Stimulated activated naive B cell treated with anti-CD40 and anti-IgM and Interleukin-4, amounts not matched to agents 10 μg/mL and 1 μg/mL and 100 μg/mL, for 72 hours (primary cell): Measurements from ENCODE around the gene FGF7.

Experiments
- ATAC-seq, 2 donors: fragments of 150-1000 bp; cut with Tn5 transposase; replicated peaks; 2 replicates each; pipeline ENCODE4 v1.10.0; 2021; ENCODE audit warnings: moderate library complexity in 1 of 2
- DNase-seq: peaks from one replicate; pipeline ENCODE4 v3.0.0; 2021
- H3K27ac Mint-ChIP-seq: one replicate; pipeline ENCODE4 v1.8.0; 2022; ENCODE audit warnings: mild to moderate bottlenecking, mixed read lengths
- H3K27me3 Mint-ChIP-seq, 2 donors: one replicate each; pipeline ENCODE4 v1.8.0; 2022; ENCODE audit warnings: mixed read lengths in 2 of 2
- H3K36me3 Mint-ChIP-seq, 2 donors: one replicate each; pipeline ENCODE4 v1.8.0; 2022; ENCODE audit warnings: mixed read lengths in 2 of 2, mild to moderate bottlenecking in 1 of 2
- H3K4me1 Mint-ChIP-seq, 2 donors: one replicate each; pipeline ENCODE4 v1.8.0; 2022; ENCODE audit warnings: mixed read lengths in 2 of 2, mild to moderate bottlenecking in 1 of 2
- H3K4me3 Mint-ChIP-seq, 2 donors: one replicate each; pipeline ENCODE4 v1.8.0; 2022; ENCODE audit warnings: mild to moderate bottlenecking in 2 of 2, mixed read lengths in 2 of 2, moderate library complexity in 1 of 2
- H3K9me3 Mint-ChIP-seq, 2 donors: one replicate each; pipeline ENCODE4 v1.8.0; 2022; ENCODE audit warnings: mixed read lengths in 2 of 2, mild to moderate bottlenecking in 1 of 2

FGF7 gene

DNA sequence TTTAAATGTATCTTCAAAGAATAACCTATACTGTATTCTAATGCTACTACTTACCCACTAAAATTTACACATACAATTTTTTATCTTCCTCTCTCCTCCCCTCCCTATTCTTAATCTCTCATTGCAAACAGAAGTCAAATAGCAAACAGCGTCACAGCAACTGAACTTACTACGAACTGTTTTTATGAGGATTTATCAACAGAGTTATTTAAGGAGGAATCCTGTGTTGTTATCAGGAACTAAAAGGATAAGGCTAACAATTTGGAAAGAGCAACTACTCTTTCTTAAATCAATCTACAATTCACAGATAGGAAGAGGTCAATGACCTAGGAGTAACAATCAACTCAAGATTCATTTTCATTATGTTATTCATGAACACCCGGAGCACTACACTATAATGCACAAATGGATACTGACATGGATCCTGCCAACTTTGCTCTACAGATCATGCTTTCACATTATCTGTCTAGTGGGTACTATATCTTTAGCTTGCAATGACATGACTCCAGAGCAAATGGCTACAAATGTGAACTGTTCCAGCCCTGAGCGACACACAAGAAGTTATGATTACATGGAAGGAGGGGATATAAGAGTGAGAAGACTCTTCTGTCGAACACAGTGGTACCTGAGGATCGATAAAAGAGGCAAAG lies 984 bp downstream of the FGF7 start:
- Mint-ChIP-seq H3K27me3 (no peaks in the 10 kb centered on the region), H3K27ac (no peak overlapping the region), H3K4me3 (no peak overlapping the region), H3K4me1 (peaks cover 3 to 7% of the 10 kb centered on the region in 2 donors), H3K36me3 (no peaks in the 10 kb centered on the region), H3K9me3 (no peaks in the 10 kb centered on the region)
- DNase-seq, result no peak
- ATAC-seq, result no peak

DNA sequence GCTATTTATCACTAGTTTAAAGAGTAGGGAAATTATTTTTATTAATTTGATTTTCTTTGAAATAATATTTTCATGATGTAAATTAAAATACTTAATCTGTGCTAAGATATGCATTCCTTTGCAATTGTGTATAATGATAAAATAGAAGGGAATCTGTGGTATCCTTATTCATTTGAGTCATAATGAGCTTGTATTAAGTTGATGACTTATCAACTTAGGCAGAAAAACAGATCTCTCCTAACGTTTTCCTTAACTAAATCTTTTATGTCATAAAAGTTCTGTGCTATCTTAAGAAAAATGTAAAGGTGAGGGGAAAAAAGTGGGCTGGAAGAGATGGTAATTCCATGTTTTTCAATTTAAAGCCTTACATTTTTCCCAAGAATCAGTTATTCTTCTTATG lies 1.9 kb downstream of the FGF7 start:
- ATAC-seq, result no peak
- Mint-ChIP-seq H3K4me1 (peaks cover 3 to 7% of the 10 kb centered on the region in 2 donors), H3K27me3 (no peaks in the 10 kb centered on the region), H3K36me3 (no peaks in the 10 kb centered on the region), H3K9me3 (no peaks in the 10 kb centered on the region), H3K27ac (no peak overlapping the region), H3K4me3 (no peak overlapping the region)
- DNase-seq, result no peak

- no peak for ATAC-seq
- Mint-ChIP-seq H3K27me3 (no peaks in the 10 kb centered on the region), H3K9me3 (no peaks in the 10 kb centered on the region), H3K36me3 (no peaks in the 10 kb centered on the region), H3K4me3 (no peak overlapping the region), H3K4me1 (no peaks in the 10 kb centered on the region), H3K27ac (no peak overlapping the region)
- no peak for DNase-seq
These were observed 4.3 kb downstream of the FGF7 start for GRCh38 chr15:49427372-49427771.

DNA sequence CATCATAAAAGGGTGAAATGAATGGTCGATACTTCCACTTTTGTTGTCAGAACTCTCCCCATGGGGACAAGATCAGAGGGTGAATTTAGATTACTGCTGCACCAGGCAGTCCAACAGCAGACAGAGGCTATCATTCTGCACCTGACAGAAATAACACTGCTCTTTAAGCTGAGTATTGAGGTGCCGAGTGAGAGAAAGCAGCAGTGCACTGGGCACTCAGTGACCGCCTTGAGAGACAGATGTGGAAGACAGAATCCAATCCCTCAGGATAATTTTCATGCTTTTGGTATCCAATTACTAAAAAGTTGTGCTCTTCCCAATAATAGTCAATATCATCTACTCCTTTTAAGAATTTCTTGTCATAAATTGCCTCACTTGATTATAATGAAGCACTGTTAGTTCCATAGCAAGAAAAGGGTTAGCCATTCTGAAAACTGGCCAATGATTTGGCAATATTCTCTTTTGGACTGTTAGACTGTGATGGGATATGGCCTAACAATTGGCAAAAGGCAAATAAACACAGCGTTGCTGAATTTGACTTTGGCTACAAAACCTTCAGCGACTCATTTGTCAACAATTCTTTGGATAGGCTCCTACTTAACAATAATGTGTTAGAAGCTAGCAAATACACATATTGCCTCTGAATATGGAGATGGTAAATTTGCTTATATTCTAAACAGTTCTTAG lies 5.5 kb downstream of the FGF7 start:
- Mint-ChIP-seq H3K27me3 (no peaks in the 10 kb centered on the region), H3K4me1 (no peaks in the 10 kb centered on the region), H3K4me3 (no peak overlapping the region), H3K27ac (no peak overlapping the region), H3K9me3 (no peaks in the 10 kb centered on the region), H3K36me3 (no peaks in the 10 kb centered on the region)
- DNase-seq (no peak), ATAC-seq (no peak)

DNA sequence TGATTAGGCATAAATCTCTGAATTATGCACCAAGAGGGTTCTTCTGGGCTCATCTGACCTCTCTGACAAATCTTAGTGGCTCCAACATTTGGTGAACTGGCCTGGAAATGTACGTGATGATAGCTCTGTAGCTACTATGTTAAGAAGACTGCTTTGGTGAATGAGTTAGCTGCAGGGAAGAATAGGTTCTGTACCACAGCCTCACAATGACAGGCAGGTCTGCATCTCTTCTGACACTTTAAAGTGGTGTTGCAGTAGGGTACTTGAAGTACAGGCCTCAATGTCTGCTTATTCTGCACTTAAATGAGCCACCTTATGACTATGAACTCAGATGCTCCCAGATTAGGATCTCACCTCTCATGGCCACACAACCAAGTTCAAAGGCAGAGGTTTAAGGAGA lies 7.0 kb downstream of the FGF7 start:
- no peaks in the 10 kb centered on the region for H3K9me3 Mint-ChIP-seq
- H3K27me3 Mint-ChIP-seq, result no peaks in the 10 kb centered on the region
- DNase-seq (no peak), ATAC-seq (no peak)
- H3K4me1 Mint-ChIP-seq, result no peaks in the 10 kb centered on the region
- no peak overlapping the region for H3K27ac Mint-ChIP-seq
- H3K4me3 Mint-ChIP-seq, result no peak overlapping the region
- H3K36me3 Mint-ChIP-seq, result no peaks in the 10 kb centered on the region

- H3K27ac Mint-ChIP-seq, result no peak overlapping the region
- peaks cover 11% of the 10 kb centered on the region in 2 donors for H3K4me1 Mint-ChIP-seq
- no peaks in the 10 kb centered on the region for H3K36me3 Mint-ChIP-seq
- no peak overlapping the region for H3K4me3 Mint-ChIP-seq
- no peaks in the 10 kb centered on the region for H3K9me3 Mint-ChIP-seq
- no peaks in the 10 kb centered on the region for H3K27me3 Mint-ChIP-seq
- DNase-seq (no peak), ATAC-seq (no peak)
These were observed 12.1 kb downstream of the FGF7 start for GRCh38 chr15:49435174-49435573.

DNA sequence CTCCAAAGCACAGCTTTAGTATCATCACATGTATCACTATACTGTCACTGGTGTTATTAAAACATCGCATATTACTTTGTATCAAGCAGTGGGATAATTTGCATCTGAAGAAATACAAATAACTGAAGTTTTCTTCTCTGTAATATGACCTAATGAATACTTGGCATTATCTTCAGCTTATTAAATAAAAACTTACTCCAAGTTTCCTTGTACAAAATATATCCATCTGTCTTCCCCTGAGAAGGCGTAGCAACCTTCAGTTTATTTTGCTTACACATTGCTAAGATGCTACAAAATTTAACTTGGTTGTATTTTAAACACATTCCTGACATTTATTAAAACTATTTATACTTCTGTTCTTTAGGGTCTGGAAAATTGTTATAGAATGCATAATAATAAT lies 13.7 kb downstream of the FGF7 start:
- Mint-ChIP-seq H3K27ac (no peak overlapping the region), H3K4me3 (no peak overlapping the region), H3K27me3 (no peaks in the 10 kb centered on the region), H3K4me1 (peaks cover 11% of the 10 kb centered on the region in 2 donors), H3K9me3 (no peaks in the 10 kb centered on the region), H3K36me3 (no peaks in the 10 kb centered on the region)
- DNase-seq, result no peak
- ATAC-seq, result no peak

DNA sequence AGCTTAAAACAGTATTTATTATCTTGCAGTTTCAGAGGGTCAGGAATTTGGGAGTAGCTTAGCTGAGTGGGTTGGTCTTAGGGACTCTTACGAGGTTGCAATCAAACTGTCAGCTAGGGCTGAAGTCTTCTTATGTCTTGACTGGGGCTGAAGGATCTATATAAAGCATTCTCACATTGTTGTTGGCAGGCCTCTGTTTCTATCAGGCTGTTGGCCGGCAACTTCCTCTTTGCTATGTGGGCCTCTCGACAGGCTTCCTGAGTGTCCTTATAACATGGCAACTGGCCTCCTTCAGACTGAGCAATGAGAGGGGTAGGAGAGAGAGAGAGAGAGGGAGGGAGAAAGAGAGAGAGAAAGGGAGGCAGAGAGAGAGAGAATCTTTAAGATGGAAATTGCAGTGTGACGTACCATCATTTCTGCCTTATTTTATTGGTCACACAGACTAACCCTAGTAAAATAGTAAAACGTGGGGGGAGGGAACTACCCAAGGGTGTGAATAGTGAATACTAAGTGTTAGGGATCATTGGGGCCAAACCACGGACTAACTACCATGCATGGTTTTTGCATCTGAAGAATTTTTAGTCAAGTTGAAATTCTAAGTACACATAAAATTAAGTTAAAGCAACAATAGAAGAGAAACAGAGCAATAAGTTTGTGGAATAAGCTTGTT lies 16.1 kb downstream of the FGF7 start:
- Mint-ChIP-seq H3K27me3 (no peaks in the 10 kb centered on the region), H3K36me3 (no peaks in the 10 kb centered on the region), H3K9me3 (no peaks in the 10 kb centered on the region), H3K27ac (no peak overlapping the region), H3K4me3 (no peak overlapping the region), H3K4me1 (peaks cover 11% of the 10 kb centered on the region in 2 donors)
- DNase-seq (no peak), ATAC-seq (peak; percentile 61 to 76)

- Mint-ChIP-seq H3K9me3 (no peaks in the 10 kb centered on the region), H3K4me1 (peaks cover 11% of the 10 kb centered on the region in 2 donors), H3K27ac (no peak overlapping the region), H3K27me3 (no peaks in the 10 kb centered on the region), H3K36me3 (no peaks in the 10 kb centered on the region), H3K4me3 (no peak overlapping the region)
- DNase-seq (no peak), ATAC-seq (peak in 1 of 2 donors; percentile 36)
These were observed 16.8 kb downstream of the FGF7 start for GRCh38 chr15:49439678-49440395.

DNA sequence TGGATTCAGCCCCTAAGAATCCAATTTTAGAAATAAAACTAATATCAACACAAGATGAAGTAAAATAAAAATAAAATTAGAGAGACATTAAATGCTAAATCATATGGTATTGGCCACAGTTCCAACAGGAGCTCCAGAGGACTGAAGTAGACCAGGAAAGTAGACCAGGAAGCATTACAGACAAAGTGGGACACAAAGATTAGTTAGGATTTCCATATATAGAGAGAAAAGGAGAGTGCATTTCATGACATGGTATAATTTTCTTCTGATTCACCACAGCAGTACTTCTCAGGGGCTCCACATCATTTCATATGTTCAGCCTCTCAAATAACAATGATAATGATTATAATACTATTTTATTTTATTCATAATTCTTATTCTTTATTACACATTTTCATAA lies 18.3 kb downstream of the FGF7 start:
- DNase-seq (no peak), ATAC-seq (no peak)
- Mint-ChIP-seq H3K9me3 (no peaks in the 10 kb centered on the region), H3K4me3 (no peak overlapping the region), H3K27ac (no peak overlapping the region), H3K36me3 (no peaks in the 10 kb centered on the region), H3K27me3 (no peaks in the 10 kb centered on the region), H3K4me1 (peaks cover 11% of the 10 kb centered on the region in 2 donors)

DNA sequence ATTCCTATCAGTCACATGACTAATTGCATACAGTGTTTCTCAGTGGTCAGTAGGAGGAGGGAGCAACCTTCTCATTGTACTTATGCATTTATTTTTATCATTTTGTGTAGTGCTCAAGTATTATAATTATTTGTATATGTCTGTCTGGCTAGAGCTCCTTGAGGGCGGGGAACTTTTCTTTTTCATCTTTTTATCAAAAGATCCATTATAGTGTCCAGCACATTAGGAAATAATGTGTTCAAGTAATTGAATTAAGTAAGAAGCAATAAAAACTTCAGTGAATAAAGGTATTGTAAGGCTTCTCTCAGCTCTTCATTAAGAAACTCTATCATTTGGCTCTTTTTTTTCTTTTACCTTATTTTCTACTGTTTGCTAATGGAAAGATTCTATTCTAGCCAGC lies 18.8 kb downstream of the FGF7 start:
- no peaks in the 10 kb centered on the region for H3K27me3 Mint-ChIP-seq
- peaks cover 11% of the 10 kb centered on the region in 2 donors for H3K4me1 Mint-ChIP-seq
- H3K36me3 Mint-ChIP-seq, result no peaks in the 10 kb centered on the region
- DNase-seq, result no peak
- no peak for ATAC-seq
- no peaks in the 10 kb centered on the region for H3K9me3 Mint-ChIP-seq
- H3K4me3 Mint-ChIP-seq, result no peak overlapping the region
- no peak overlapping the region for H3K27ac Mint-ChIP-seq

GRCh38 chr15:49452595-49452994 lies 29.6 kb downstream of the FGF7 start:
- Mint-ChIP-seq H3K4me3 (no peak overlapping the region), H3K36me3 (no peaks in the 10 kb centered on the region), H3K9me3 (no peaks in the 10 kb centered on the region), H3K27me3 (peaks cover 0 to 7% of the 10 kb centered on the region in 2 donors), H3K4me1 (no peaks in the 10 kb centered on the region), H3K27ac (no peak overlapping the region)
- DNase-seq (no peak), ATAC-seq (no peak)

DNA sequence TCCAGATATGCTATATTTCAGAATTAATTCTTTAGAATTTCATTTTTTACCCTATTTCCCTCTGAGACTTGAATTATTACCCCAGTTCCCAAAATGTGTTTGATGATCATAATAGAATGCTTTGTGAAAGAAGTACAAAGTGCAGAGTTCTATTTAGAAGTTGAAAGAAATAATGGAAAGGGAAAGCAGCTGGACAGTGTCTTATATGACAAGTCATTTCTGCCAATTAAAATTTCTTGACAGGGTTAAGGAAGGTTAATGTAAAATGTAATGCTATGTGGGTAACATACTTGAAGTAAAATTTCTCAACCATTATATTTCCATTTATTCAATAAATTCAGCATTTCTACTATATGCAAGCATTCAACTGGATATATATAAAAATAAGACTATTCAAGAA lies 33.1 kb downstream of the FGF7 start:
- H3K27ac Mint-ChIP-seq, result no peak overlapping the region
- no peaks in the 10 kb centered on the region for H3K9me3 Mint-ChIP-seq
- no peak overlapping the region for H3K4me3 Mint-ChIP-seq
- DNase-seq (no peak), ATAC-seq (no peak)
- no peaks in the 10 kb centered on the region for H3K36me3 Mint-ChIP-seq
- H3K4me1 Mint-ChIP-seq, result no peaks in the 10 kb centered on the region
- peaks cover 0 to 7% of the 10 kb centered on the region in 2 donors for H3K27me3 Mint-ChIP-seq

GRCh38 chr15:49458145-49458544 lies 35.1 kb downstream of the FGF7 start:
- Mint-ChIP-seq H3K4me1 (no peaks in the 10 kb centered on the region), H3K27me3 (peaks cover 0 to 7% of the 10 kb centered on the region in 2 donors), H3K9me3 (no peaks in the 10 kb centered on the region), H3K36me3 (no peaks in the 10 kb centered on the region), H3K27ac (no peak overlapping the region), H3K4me3 (no peak overlapping the region)
- DNase-seq (no peak), ATAC-seq (no peak)
